ENCODE data around the gene NPY2R.

The NPY2R gene

GRCh38 chr4:155232432-155232831 lies 24.0 kb downstream of the NPY2R start (continued):
- no peak for TF ChIP-seq ZNF18 (tag by site-specific recombination; IDR thresholded peaks at IDR 0.05)
- no peak for TF ChIP-seq ZNF121 (tag by site-specific recombination; IDR thresholded peaks at IDR 0.05)

GRCh38 chr4:155234206-155234605 lies 25.8 kb downstream of the NPY2R start:
- Histone ChIP-seq H3K9me3 (ENCODE audit: control insufficient read depth, insufficient read depth, low read depth, low read length) (no peaks in the 10 kb centered on the region), H3K36me3 (ENCODE audit: control insufficient read depth in 2 of 2, insufficient read depth in 1 of 2, low read length in 2 of 2) (no peaks in the 10 kb centered on the region), H3K4me3 (ENCODE audit: low read depth, low read length) (no peak overlapping the region), H3K4me1 (ENCODE audit: control insufficient read depth, insufficient read depth, low read length) (no peaks in the 10 kb centered on the region), H3K27ac (ENCODE audit: extremely low read depth, low read depth, low read length) (no peak overlapping the region)
- ChIA-PET CTCF (no interaction called here), POLR2A (no interaction called here)
- TF ChIP-seq ZFP69B (tag by site-specific recombination; IDR thresholded peaks at IDR 0.05) (no peak), ZNF529 (tag by site-specific recombination; IDR thresholded peaks at IDR 0.05; ENCODE audit: insufficient replicate concordance) (no peak), INSM2 (tag by site-specific recombination; IDR thresholded peaks at IDR 0.05) (no peak), ZNF549 (tag by site-specific recombination; IDR thresholded peaks at IDR 0.05) (no peak), ZNF324 (tag by site-specific recombination; IDR thresholded peaks at IDR 0.05) (no peak), HIC1 (tag by site-specific recombination; IDR thresholded peaks at IDR 0.05) (no peak), ZBTB44 (tag by site-specific recombination; IDR thresholded peaks at IDR 0.05) (no peak), PATZ1 (tag by site-specific recombination; IDR thresholded peaks at IDR 0.05) (no peak), HOXA7 (CRISPR knock-in tag; IDR thresholded peaks at IDR 0.05; ENCODE audit: borderline replicate concordance) (no peak), ZNF140 (tag by site-specific recombination; IDR thresholded peaks at IDR 0.05) (no peak), ZNF280C (tag by site-specific recombination; IDR thresholded peaks at IDR 0.05) (no peak), TCF7L2 (IDR thresholded peaks at IDR 0.05; ENCODE audit: borderline replicate concordance, low read depth, low read length) (no peak), ZNF596 (tag by site-specific recombination; IDR thresholded peaks at IDR 0.05) (no peak), ZNF626 (tag by site-specific recombination; IDR thresholded peaks at IDR 0.05) (no peak), ZIC2 (tag by site-specific recombination; IDR thresholded peaks at IDR 0.05) (no peak), ZNF394 (tag by site-specific recombination; IDR thresholded peaks at IDR 0.05; ENCODE audit: borderline replicate concordance) (no peak), FEZF1 (tag by site-specific recombination; IDR thresholded peaks at IDR 0.05) (no peak)
